Right hindlimb (tissue), 1 donor: ENCODE results near the gene TGIF2.
"Not testable (repeated sequence)": the region's sequence is repeated elsewhere in the genome, so short reads cannot be mapped to it uniquely, and the experiment has no call there.

ENCODE experiments used
- DNase-seq: peaks from one replicate; pipeline ENCODE4 v3.0.0-alpha.2; 2018

Gene TGIF2

DNA sequence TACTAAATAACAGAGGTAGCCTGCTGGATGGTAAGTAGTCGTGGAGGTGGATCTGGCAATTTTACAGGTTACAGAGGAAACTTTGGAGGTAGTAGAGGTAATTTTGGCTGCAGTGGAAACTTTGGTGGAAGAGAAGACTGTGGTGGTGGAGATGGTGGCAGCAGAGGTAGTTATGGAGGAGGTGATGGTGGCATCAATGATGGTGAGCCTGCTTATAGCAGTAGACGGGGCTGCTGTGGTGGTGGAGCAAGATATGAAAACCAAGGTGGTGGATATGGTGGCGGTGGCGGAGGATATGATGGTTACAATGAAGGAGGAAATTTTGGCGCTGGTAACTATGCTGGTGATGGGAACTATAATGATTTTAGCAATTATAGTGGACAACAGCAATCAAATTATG lies 47.5 kb downstream of the TGIF2 start:
- DNase-seq = no peak

DNA sequence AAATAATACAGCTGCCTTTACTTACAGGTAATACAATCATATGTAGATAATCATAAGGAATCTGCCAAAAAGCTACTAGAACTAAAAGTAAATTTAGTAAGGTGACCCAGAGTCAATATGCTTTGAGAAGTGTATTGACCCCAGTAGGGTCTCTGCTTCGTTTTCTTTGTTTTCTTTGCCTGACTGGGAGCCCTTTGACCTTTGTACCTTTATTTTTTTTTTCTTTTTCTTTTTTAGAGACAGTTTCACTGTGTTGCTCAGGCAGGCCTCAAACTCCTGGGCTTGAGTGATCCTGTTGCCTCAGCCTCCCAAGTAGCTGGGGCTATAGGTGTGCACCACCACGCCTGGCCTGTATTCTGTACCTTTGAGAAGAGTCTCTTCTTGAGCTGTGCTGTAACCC lies 50.0 kb downstream of the TGIF2 start:
- no peak for DNase-seq

DNA sequence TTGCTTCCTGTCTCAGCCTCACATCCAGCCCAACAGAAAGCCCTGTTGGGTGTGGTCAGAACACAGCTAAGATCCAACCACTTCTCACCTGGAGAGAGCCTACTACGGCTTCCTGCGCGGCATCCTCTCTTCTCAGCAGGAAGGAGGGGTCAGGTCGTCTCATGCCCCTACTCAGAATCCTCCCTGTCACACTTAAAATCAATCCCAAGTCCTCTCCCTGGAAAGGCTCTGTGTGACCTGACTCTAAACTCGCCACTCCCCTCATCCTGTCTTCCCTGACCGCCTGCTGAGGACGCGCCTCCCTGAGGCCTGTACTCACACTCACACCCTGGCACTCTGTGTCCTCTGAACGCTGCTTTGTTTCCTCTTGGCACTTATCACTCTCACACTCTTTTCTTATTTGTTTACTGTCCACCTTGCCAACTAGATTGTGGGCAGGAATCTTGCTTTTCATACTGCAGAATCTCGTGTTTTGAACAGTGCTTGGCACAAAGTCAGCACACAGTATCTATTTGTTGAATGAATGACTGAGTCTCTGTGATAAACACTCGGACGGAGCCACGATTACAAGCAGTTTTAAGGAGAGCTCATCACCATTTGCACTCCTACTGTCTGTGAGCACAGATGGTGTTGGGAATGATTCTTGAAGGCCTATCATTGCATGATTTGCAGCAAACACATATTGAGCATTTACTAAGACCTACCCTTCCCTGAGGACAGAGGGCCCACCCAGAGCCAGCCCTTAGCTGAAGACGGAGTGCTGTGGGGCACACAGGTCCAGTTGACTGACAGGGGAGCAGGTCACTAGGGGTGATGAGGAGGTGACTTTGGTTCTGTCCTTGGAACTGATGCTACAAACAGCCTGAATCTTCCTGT lies 50.9 kb downstream of the TGIF2 start:
- DNase-seq = no peak

DNA sequence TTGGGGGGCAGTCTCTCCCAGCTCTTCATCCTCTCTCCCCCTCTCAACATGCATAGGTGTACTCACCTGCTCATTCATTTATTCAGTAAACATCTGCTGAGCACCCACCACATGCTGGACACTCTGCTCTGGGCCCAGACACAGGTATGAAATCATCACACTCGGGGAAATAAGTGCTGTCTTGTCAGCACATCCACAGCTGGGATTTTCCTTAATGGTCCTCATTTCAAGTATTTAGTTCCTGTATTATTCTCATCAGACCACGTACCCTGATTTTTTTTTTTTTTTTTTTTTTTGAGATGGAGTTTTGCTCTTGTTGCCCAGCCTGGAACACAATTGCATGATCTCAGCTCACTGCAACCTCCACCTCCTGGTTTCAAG lies 51.5 kb downstream of the TGIF2 start:
- no peak for DNase-seq

DNA sequence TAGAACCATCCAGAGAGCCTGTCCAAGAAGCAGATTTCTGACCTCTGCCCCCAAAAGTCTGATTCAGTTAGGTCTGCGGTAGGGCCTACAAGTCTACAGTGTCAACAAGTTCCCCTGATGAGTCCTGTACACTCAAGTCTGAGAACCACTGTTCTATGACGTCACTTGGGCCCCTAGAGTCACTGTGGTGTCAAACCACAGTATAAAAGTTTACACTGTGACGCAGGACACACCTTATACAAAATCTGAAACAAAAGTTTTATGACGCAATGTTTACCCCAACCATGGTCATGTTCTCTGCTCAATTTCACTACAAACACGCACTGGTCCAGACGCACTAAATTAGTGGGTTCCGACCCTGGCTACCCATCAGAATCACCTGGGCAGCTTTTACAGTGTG lies 54.7 kb downstream of the TGIF2 start:
- DNase-seq = no peak

DNA sequence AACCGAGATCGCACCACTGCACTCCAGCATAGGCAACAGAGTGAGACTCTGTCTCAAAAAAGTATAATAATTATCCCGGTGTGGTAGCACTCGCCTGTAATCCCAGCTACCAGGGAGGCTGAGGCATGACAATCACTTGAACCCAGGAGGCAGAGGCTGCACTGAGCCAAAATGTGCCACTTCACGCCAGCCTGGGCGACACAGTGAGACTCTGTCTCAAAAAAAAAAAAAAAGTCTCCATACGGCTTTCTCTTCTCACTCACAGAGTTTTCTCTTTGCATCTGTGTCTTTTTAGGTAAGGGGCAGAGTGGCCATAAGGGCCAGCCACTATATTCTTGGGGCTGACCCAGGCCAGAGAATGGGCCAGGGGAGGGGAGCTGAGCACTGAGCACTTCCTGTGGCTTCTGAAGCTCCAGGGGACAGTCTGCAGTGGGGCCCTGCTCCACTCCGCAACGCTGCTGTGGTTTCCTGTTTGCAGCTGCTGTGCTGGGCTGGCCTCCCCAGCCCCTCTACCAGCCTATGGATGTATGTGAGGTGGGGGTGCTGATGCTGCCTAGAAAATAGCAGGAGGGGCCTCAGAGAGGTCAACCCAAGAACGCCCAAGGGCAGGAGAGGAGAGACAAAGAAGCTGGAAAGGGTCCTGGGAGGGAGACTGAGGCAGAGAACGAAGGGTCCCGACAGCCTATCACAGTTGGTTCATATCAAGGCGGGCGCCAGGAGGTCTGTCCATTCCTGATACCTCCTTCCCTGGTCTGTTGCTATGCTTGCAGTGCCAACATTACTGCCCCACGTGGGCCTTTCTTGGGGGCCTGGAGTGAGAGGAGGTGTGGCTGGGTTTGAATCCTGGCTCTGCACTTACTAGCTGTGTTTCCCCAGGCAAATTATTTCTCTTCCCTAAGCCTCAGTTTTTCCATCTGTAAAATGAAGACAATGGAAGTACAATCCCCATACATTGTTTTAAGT lies 56.6 kb downstream of the TGIF2 start:
- peak; percentile 25 for DNase-seq

DNA sequence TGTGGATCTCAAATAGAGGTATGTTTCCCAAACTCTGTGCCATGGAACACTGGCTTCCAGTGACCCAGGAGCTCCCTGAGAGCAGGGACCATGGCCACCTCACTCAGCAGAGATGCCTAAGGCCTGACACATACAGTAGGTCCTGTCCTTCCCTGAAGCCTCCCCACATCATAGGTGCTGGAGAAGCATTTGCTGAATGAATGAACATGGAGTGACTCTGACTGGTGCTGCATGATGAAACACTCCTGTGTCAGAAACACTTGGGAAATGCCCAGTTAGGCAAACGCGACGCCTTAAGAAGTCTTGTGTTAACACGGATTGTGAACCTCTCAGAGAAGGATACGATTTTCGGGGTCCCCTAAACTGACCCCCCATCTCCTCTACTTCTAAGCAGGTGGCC lies 58.2 kb downstream of the TGIF2 start:
- DNase-seq = no peak

DNA sequence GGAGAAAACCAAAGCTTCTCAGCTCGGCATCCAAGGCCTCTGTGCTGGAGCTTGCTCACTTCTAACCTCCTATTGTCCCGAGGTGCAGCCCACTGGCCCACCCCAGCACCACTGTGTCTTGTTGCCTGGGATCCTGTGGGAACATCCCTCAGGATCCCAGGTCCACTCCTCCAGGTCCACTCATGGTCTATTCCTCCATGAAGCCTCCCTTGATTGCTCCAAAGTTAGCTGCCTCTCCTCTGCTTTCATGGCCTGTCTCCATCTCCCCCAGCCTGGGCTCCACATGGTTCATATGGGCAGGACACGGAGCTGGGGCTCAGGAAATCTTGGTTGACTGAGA lies 58.7 kb downstream of the TGIF2 start:
- no peak for DNase-seq

DNA sequence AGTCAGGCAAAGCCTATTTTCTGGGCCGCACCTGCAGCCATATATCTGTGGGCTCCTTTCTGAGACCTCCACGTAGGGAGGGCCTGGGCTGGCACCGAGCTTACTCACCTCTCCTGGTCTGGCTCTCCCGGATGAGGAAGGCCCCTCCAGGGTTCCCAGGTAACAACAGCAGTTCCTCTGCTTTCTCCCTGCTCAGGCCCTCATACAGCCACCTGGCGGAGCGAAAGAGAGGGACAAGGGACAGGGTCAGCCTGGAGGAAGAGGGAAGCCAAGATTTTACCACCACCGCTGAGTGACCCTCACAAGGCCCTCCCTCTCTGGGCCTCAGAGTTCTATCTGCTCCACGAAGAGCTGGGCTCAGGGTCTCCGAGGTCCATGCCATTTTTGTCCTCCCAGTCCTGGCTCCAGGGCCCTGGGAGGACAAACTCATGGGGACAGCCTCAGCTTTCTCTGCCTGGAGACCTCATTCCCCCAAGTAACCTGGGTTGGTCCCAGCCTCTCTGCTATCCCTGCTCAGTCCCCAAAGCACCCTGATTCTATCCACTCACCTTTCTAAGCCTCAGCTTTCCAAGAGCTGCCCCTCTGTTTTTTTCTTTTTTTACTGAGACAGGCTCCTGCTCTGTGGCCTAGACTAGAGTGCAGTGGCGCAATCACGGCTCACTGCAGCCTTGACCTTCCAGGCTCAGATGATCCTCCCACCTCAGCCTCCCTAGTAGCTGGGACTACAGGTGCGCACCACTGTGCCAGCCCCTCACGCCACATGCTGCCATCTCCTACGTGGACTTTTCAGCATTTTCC lies 59.3 kb downstream of the TGIF2 start:
- DNase-seq = no peak

DNA sequence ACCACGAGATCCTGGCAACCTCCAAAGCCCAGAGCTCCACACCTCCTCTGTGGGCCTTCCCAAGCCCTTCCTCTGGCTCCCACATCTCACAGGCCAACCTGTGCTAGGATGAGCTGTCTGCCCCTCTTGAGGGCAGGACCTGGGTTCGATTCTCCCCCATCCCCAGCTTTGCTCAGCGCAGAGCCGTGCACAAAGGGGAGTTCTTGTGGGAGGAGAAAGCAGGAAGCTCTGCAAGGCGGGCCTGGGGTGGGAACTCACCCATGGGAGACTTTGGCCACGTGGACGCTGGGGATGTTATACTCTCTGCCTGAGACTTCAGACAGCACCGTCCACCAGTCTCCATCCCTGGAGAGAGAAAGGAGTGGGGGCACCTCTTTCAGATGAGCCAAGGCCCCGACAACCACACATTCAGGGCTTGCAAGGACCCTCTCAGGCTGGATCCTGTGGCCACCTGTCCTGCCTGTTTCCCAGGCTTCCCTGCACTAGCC lies 59.9 kb downstream of the TGIF2 start:
- no peak for DNase-seq

DNA sequence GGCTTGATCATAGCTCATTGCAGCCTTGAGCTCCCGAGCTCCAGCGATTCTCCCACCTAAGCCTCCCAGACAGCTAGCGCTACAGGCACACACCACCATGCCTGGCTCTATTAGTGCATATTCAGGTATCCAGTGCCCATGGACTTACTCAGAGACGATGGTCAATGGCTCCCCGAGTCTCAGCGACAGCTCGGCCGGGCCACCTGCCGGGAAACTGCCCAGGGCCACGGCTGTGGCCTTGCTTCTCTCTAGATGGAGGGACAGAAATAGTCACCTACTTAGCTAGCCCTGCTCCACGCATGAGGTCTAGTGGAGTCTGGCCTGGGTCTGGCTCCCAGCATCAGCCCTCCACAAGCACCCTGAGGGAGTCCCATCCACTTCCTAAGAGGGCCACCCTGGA lies 60.9 kb downstream of the TGIF2 start:
- DNase-seq = no peak

DNA sequence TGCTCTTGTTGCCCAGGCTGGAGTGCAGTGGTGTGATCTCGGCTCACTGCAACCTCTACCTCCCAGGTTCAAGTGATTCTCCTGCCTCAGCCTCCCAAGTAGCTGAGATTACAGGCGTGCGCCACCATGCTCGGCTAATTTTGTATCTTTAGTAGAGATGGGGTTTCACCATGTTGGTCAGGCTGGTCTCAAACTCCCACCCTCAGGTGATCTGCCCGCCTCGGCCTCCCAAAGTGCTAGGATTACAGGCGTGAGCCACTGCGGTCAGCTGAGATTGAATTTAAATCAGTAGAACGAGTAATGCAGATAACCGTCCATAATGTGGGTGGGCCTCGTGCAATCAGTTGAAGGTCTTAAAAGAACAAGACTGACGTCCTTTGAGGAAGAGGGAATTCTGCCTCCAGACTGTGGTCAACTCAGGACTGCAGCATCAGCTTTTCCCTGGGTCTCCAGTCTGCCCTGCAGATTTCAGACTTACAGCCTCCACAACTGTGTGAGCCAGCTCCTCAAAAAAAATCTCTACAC lies 65.5 kb downstream of the TGIF2 start:
- DNase-seq = not testable (repeated sequence)

DNA sequence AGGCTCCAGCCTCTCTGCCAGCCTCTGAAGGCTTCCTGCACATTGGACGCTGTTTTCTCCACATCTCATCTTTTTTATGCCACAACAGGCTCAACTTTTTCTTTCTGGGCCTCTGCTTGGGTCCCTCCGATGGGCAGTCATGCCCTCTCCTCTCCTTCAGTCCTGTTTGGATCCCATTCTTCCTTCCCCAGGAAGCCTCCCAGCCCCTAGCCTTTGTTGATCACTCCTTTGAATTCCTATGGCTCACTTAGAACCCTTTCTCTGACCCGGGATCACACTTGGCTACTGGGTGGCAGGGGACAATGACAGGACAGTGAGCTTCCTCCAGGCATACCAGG lies 68.1 kb downstream of the TGIF2 start:
- DNase-seq = no peak

DNA sequence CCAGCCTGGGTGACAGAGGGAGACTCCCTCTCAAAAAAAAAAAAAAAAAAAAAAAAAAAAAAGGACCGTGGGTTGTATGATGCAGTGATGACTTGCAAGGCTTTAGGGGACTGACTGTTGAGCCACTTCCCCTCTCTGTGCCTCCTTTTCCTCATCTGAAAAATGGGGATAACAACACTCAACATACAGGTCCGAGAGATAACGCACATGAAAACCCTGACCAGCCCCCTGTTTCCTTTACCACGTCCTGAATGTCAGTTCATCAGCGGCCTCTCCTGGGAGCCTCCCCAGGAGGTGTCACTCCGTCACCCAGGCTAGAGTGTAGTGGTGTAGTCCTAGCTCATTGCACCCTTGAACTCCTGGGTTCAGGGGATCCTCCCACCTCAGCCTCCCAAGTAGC lies 68.7 kb downstream of the TGIF2 start:
- DNase-seq = no peak
